Measurements from ENCODE around the gene VSIG10.
"Not testable (repeated sequence)": the region's sequence is repeated elsewhere in the genome, so short reads cannot be mapped to it uniquely, and the experiment has no call there.

The VSIG10 gene

DNA sequence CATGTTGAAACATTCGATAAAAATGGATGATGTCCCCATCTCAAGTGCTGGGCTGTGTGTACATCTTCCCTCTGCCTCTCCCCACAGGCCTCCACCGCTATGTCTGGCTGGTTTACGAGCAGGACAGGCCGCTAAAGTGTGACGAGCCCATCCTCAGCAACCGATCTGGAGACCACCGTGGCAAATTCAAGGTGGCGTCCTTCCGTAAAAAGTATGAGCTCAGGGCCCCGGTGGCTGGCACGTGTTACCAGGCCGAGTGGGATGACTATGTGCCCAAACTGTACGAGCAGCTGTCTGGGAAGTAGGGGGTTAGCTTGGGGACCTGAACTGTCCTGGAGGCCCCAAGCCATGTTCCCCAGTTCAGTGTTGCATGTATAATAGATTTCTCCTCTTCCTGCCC is 40.7 kb upstream of the VSIG10 start:
- Histone ChIP-seq H3K4me1 (ENCODE audit: control extremely low read depth in 1 of 4, control insufficient read depth in 4 of 4, insufficient read depth in 4 of 4, low read length in 3 of 4) (no peaks in the 10 kb centered on the region), H3K27me3 (replicated peaks in 2 of 5; ENCODE audit: control insufficient read depth in 4 of 5, insufficient read depth in 5 of 5, low read length in 4 of 5) (no peaks in the 10 kb centered on the region), H3K9me3 (ENCODE audit: control extremely low read depth in 1 of 5, control insufficient read depth in 4 of 5, insufficient read depth in 2 of 5, low read depth in 1 of 5, low read length in 4 of 5) (no peaks in the 10 kb centered on the region), H3K36me3 (ENCODE audit: control insufficient read depth in 4 of 4, insufficient read depth in 4 of 4, low read length in 3 of 4) (peaks cover 5 to 73% (median 43%) of the 10 kb centered on the region in 4 experiments), H3K27ac (ENCODE audit: insufficient read depth in 1 of 2, low read depth in 1 of 2, low read length in 2 of 2, poor library complexity in 1 of 2, severe bottlenecking in 2 of 2) (no peak overlapping the region), H3K4me3 (ENCODE audit: control insufficient read depth in 1 of 7, extremely low read depth in 1 of 7, insufficient read depth in 4 of 7, low read depth in 2 of 7, low read length in 6 of 7) (no peak overlapping the region)
- WGBS (ENCODE audit: insufficient coverage) = 98% methylated on average over 13 of the region's 13 CpGs
- ChIA-PET POLR2A (no interaction called here), CTCF (no interaction called here)
- no peak for DNase-seq

GRCh38 chr12:118140825-118141224 is 37.0 kb upstream of the VSIG10 start:
- Histone ChIP-seq H3K27ac (ENCODE audit: insufficient read depth in 1 of 2, low read depth in 1 of 2, low read length in 2 of 2, poor library complexity in 1 of 2, severe bottlenecking in 2 of 2) (no peak overlapping the region), H3K4me3 (ENCODE audit: control insufficient read depth in 1 of 7, extremely low read depth in 1 of 7, insufficient read depth in 4 of 7, low read depth in 2 of 7, low read length in 6 of 7) (no peak overlapping the region), H3K27me3 (replicated peaks in 2 of 5; ENCODE audit: control insufficient read depth in 4 of 5, insufficient read depth in 5 of 5, low read length in 4 of 5) (no peaks in the 10 kb centered on the region), H3K4me1 (ENCODE audit: control extremely low read depth in 1 of 4, control insufficient read depth in 4 of 4, insufficient read depth in 4 of 4, low read length in 3 of 4) (peaks cover 3 to 14% (median 14%) of the 10 kb centered on the region in 4 experiments), H3K9me3 (ENCODE audit: control extremely low read depth in 1 of 5, control insufficient read depth in 4 of 5, insufficient read depth in 2 of 5, low read depth in 1 of 5, low read length in 4 of 5) (no peaks in the 10 kb centered on the region), H3K36me3 (ENCODE audit: control insufficient read depth in 4 of 4, insufficient read depth in 4 of 4, low read length in 3 of 4) (peaks cover 3 to 66% (median 39%) of the 10 kb centered on the region in 4 experiments)
- ChIA-PET POLR2A (interaction anchor here (0.6 kb wide), 1 partner anchor 208 kb away, joined by 3 read pairs; no protein-coding TSS in a partner anchor), CTCF (interaction anchor here (0.9 to 1.4 kb wide), 5 partner anchors 16 to 27 kb away, joined by 3 read pairs; no protein-coding TSS in a partner anchor)
- 100% methylated on average over 3 of the region's 8 CpGs for WGBS (ENCODE audit: insufficient coverage)
- no peak for DNase-seq

GRCh38 chr12:118137148-118137678 is 33.4 kb upstream of the VSIG10 start:
- peaks cover 3 to 17% (median 14%) of the 10 kb centered on the region in 4 experiments for H3K4me1 ChIP-seq (ENCODE audit: control extremely low read depth in 1 of 4, control insufficient read depth in 4 of 4, insufficient read depth in 4 of 4, low read length in 3 of 4)
- ChIA-PET CTCF (interaction anchor here (1.8 to 3.6 kb wide), 2 partner anchors 11 to 16 kb away, joined by 4 to 11 read pairs; no protein-coding TSS in a partner anchor), POLR2A (interaction anchor here (0.5 kb wide), 1 partner anchor 217 kb away, joined by 5 read pairs; no protein-coding TSS in a partner anchor)
- no peaks in the 10 kb centered on the region for H3K9me3 ChIP-seq (ENCODE audit: control extremely low read depth in 1 of 5, control insufficient read depth in 4 of 5, insufficient read depth in 2 of 5, low read depth in 1 of 5, low read length in 4 of 5)
- no peak for DNase-seq
- peaks cover 2 to 38% (median 22%) of the 10 kb centered on the region in 4 experiments for H3K36me3 ChIP-seq (ENCODE audit: control insufficient read depth in 4 of 4, insufficient read depth in 4 of 4, low read length in 3 of 4)
- 96% methylated on average over 6 of the region's 10 CpGs for WGBS (ENCODE audit: insufficient coverage)
- H3K4me3 ChIP-seq (ENCODE audit: control insufficient read depth in 1 of 7, extremely low read depth in 1 of 7, insufficient read depth in 4 of 7, low read depth in 2 of 7, low read length in 6 of 7) = peak overlapping the region in 6 of 7 experiments; percentile 59 to 92 (median 81)
- no peaks in the 10 kb centered on the region for H3K27me3 ChIP-seq (replicated peaks in 2 of 5; ENCODE audit: control insufficient read depth in 4 of 5, insufficient read depth in 5 of 5, low read length in 4 of 5)
- H3K27ac ChIP-seq (ENCODE audit: insufficient read depth in 1 of 2, low read depth in 1 of 2, low read length in 2 of 2, poor library complexity in 1 of 2, severe bottlenecking in 2 of 2) = peak overlapping the region in 1 of 2 experiments; percentile 84

DNA sequence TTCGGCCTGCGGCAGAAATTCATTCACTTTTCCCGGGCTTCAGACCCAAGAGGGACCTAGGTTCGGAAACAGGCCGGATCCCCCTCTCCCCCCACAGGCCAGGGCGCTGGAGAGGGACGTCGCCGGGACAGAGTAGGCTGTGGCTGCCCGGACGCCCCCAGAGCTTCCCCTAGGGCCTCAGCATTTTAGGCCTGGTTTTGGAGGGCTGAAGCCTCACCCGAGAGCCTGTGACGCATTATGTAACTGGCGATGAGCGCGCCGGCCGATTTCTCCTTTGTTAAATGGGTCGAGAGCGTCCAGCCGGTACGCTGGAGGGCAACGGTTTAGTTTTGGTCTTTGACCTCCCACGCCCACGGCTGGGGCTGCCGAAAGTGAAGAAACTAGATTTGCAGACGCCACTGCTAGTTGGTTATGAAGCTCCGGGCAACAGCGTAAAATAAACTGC is 32.8 kb upstream of the VSIG10 start:
- POLR2A ChIA-PET = interaction anchor here (0.5 to 1.0 kb wide), 2 partner anchors 15 to 218 kb away, joined by 5 read pairs; no protein-coding TSS in a partner anchor
- Histone ChIP-seq H3K36me3 (ENCODE audit: control insufficient read depth in 4 of 4, insufficient read depth in 4 of 4, low read length in 3 of 4) (peaks cover 2 to 32% (median 20%) of the 10 kb centered on the region in 4 experiments), H3K27ac (ENCODE audit: insufficient read depth in 1 of 2, low read depth in 1 of 2, low read length in 2 of 2, poor library complexity in 1 of 2, severe bottlenecking in 2 of 2) (peak overlapping the region; percentile 50 to 84), H3K27me3 (replicated peaks in 2 of 5; ENCODE audit: control insufficient read depth in 4 of 5, insufficient read depth in 5 of 5, low read length in 4 of 5) (no peaks in the 10 kb centered on the region), H3K4me1 (ENCODE audit: control extremely low read depth in 1 of 4, control insufficient read depth in 4 of 4, insufficient read depth in 4 of 4, low read length in 3 of 4) (peaks cover 3 to 17% (median 14%) of the 10 kb centered on the region in 4 experiments), H3K9me3 (ENCODE audit: control extremely low read depth in 1 of 5, control insufficient read depth in 4 of 5, insufficient read depth in 2 of 5, low read depth in 1 of 5, low read length in 4 of 5) (no peaks in the 10 kb centered on the region), H3K4me3 (ENCODE audit: control insufficient read depth in 1 of 7, extremely low read depth in 1 of 7, insufficient read depth in 4 of 7, low read depth in 2 of 7, low read length in 6 of 7) (peak overlapping the region; percentile 52 to 92 (median 80))
- peak; percentile 22 to 66 (median 57) for DNase-seq
- WGBS (ENCODE audit: insufficient coverage) = 0% methylated on average over 27 of the region's 29 CpGs
- CTCF ChIA-PET = interaction anchor here (0.6 to 3.6 kb wide), 3 partner anchors 11 to 32 kb away, joined by 3 to 11 read pairs (median 4); no protein-coding TSS in a partner anchor

- no peaks in the 10 kb centered on the region for H3K9me3 ChIP-seq (ENCODE audit: control extremely low read depth in 1 of 5, control insufficient read depth in 4 of 5, insufficient read depth in 2 of 5, low read depth in 1 of 5, low read length in 4 of 5)
- peaks cover 3 to 17% (median 14%) of the 10 kb centered on the region in 4 experiments for H3K4me1 ChIP-seq (ENCODE audit: control extremely low read depth in 1 of 4, control insufficient read depth in 4 of 4, insufficient read depth in 4 of 4, low read length in 3 of 4)
- peaks cover 2 to 27% (median 18%) of the 10 kb centered on the region in 4 experiments for H3K36me3 ChIP-seq (ENCODE audit: control insufficient read depth in 4 of 4, insufficient read depth in 4 of 4, low read length in 3 of 4)
- H3K27me3 ChIP-seq (replicated peaks in 2 of 5; ENCODE audit: control insufficient read depth in 4 of 5, insufficient read depth in 5 of 5, low read length in 4 of 5) = no peaks in the 10 kb centered on the region
- CTCF ChIA-PET = interaction anchor here (0.6 to 3.6 kb wide), 3 partner anchors 12 to 31 kb away, joined by 3 to 11 read pairs (median 4); no protein-coding TSS in a partner anchor
- H3K27ac ChIP-seq (ENCODE audit: insufficient read depth in 1 of 2, low read depth in 1 of 2, low read length in 2 of 2, poor library complexity in 1 of 2, severe bottlenecking in 2 of 2) = peak within 1 kb of the TSS; percentile 50 to 84
- POLR2A ChIA-PET = interaction anchor here (0.7 to 1.0 kb wide), 2 partner anchors 15 to 241 kb away, joined by 3 to 5 read pairs; partner anchors contain the start of gene SUDS3
- DNase-seq = peak; percentile 90 to 93 (median 91)
- H3K4me3 ChIP-seq (ENCODE audit: control insufficient read depth in 1 of 7, extremely low read depth in 1 of 7, insufficient read depth in 4 of 7, low read depth in 2 of 7, low read length in 6 of 7) = peak within 1 kb of the TSS; percentile 52 to 92 (median 80)
- under 1% methylated on average over 70 of the region's 70 CpGs for WGBS (ENCODE audit: insufficient coverage)
These were observed 32.2 kb upstream of the VSIG10 start, which contains the start of gene PEBP1 for GRCh38 chr12:118135788-118136558. Gene PEBP1, plus strand, starts transcription at chr12:118136124. Its CDS starts 86 bp downstream, at chr12:118136210.

DNA sequence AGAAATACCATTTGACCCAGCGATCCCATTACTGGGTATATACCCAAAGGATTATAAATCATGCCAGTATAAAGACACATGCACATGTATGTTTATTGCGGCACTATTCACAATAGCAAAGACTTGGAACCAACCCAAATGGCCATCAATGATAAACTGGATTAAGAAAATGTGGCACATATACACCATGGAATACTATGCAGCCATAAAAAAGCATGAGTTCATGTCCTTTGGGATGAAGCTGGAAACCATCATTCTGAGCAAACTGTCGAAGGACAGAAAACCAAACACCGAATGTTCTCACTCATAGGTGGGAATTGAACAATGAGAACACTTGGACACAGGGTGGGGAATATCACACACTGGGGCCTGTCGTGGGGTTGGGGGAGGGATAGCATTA is 25.6 kb upstream of the VSIG10 start:
- H3K27ac ChIP-seq (ENCODE audit: insufficient read depth in 1 of 2, low read depth in 1 of 2, low read length in 2 of 2, poor library complexity in 1 of 2, severe bottlenecking in 2 of 2); POLR2A ChIA-PET; DNase-seq; H3K4me1 ChIP-seq (ENCODE audit: control extremely low read depth in 1 of 4, control insufficient read depth in 4 of 4, insufficient read depth in 4 of 4, low read length in 3 of 4); CTCF ChIA-PET; H3K36me3 ChIP-seq (ENCODE audit: control insufficient read depth in 4 of 4, insufficient read depth in 4 of 4, low read length in 3 of 4); H3K27me3 ChIP-seq (replicated peaks in 2 of 5; ENCODE audit: control insufficient read depth in 4 of 5, insufficient read depth in 5 of 5, low read length in 4 of 5); H3K4me3 ChIP-seq (ENCODE audit: control insufficient read depth in 1 of 7, extremely low read depth in 1 of 7, insufficient read depth in 4 of 7, low read depth in 2 of 7, low read length in 6 of 7); H3K9me3 ChIP-seq (ENCODE audit: control extremely low read depth in 1 of 5, control insufficient read depth in 4 of 5, insufficient read depth in 2 of 5, low read depth in 1 of 5, low read length in 4 of 5): not testable (repeated sequence)
- 100% methylated on average over 2 of the region's 5 CpGs for WGBS (ENCODE audit: insufficient coverage)

Data from common myeloid progenitor, CD34-positive (primary cell).